ENCODE measurements around the gene ZNF536.
"Not testable (repeated sequence)": the region's sequence is repeated elsewhere in the genome, so short reads cannot be mapped to it uniquely, and the experiment has no call there.

Gene ZNF536

GRCh38 chr19:30420881-30421280 lies 48.7 kb downstream of the ZNF536 start:
- DNase-seq: no peak

DNA sequence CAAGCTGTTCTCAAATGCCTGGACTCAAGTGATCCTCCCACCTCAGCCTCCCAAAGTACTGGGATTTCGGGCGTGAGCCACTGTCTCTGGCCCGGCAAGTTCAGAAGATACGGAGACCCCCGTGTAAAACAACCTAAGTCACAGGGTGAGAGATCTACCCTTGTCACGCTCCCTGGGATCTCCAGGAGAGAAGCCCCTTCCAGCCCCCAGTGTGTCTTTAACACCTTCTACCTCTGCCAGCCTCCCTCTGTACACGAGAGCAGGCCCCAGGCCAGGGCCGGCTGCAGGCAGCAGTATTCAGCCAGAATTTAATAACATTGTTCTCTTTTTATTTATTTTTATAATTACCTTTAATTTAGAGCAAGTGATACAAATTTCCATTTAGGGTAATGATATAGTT lies 49.4 kb downstream of the ZNF536 start:
- DNase-seq: no peak

DNA sequence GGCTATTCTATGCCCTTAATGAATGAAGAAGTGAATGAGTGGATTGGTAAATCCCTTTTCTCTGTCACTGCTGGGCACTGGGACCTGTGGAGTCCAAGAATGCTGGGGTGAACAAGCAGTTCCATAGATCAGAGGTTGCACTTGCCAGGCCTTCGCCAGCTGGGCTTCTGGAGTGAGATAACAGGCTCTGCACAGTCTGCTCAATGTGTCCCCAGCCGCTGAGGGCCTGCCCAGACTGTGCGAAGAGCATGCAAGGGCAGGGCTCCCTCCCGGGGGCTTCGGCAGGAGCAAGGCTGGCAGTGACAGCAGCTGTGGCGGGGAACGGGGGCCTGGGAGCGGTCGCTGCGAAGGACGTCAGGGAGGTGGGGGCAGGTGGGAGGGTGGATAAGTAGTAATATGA lies 51.3 kb downstream of the ZNF536 start:
- no peak for DNase-seq

DNA sequence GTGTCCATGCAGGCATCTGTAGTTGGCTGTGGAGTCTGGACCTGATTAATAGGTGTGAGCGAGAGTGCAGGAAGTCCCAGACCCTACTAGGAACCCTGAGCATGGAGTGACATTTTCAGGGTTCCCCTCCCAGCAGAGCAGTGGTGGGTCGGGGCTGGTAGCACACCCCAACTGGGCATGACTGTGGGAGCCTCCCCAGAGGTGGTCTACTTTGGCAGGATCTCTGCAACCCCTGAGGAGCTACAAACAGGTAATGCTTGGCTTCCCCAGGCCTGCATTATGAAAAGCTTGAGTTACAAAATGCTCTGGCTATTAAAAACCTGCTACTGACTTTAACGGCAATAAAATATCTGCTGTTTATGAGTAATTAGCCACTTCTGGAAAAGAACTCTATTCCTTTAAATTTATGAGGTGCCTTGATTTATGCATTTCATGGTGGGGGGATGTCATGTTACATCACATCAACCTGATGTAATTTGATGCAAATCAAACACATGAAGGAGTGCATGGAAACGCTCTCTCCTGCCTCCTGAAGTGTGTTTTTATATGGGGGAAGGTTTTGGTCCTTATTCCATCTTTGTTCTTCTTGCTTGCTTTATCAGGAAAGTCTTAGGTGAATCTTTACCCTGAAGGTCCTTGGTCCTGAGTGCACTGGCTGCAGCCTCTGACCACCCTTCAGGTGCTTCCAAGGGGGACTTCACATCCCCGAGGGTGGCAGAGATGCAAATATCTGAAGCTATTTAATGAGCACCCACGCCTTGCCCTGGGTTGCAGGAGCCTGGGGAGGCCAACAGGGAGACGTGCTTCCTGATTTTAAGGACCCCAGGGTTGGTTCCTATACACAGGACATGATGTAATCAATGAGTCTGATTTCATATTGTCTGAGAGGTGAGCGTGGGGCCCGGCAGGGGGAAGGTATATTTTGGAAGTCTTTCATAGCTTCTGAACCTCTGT lies 54.0 kb downstream of the ZNF536 start:
- no peak for DNase-seq

DNA sequence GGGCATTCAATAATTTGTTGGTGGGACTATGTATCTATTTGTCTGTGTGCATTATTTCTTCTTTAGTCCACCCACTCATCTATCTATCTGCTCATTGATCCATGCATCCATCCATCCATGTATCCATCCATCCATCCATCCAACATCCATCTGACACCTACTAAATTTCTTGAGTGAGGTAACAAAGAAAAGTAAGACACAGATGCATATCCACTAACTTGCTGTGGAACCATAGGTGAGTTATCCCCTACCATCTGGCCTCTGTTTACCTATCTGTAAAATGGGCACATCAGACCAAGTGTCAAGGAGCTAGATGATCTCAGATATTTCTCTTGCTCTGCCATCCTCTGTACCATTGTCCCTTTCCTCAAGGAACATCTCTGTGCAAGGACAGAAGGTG lies 54.7 kb downstream of the ZNF536 start:
- DNase-seq: no peak

DNA sequence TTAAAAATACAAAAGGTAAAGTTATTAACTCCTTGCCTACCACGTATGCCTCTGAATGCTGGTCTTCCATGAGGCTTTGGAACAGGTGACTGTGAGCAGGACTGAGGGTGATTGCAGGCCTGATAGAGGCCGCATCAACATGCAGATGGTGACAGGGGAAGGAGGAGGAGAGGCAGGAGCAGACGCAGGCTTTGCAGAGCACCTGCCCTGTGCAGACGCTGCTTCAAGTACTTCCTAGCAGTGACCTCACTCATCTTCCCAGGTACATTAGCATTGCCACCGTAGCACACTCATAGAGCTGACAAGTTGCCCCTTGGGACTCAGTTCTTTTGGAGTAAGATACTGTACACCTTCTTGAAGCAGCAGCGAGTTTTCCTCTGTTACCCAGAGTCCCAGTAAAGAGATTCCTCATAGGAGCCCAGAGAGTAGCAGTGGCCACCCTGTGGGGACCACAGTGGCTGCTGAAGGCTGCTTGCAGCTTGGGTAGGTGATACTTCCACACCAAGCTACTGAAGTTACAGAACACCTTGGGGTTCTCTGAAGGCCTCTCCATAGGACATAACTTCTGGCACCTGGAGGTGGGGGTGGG lies 56.0 kb downstream of the ZNF536 start:
- DNase-seq: no peak

DNA sequence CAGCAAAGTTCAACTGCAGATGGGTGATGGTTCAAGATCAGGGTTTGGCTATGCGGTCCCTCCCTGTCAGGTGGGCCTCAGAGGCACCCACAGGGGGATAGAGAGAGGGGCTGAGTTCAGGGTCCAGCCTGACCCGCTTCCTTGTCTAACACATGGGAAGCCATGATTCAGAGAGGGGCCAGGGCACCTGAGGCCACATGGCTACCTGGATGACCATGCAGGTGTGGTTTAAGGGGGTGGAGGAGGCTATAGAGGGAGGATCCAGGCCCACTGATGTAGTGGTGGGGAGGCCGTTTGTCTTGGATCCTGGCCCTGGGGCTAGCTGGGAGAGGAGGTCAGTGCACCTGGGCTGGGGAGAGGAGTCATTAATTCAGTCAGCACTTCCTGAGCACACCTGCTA lies 56.7 kb downstream of the ZNF536 start:
- no peak for DNase-seq

- no peak for DNase-seq
Measured at GRCh38 chr19:30430206-30430734, 58.1 kb downstream of the ZNF536 start.

- DNase-seq: no peak
Measured at GRCh38 chr19:30431591-30431990, 59.4 kb downstream of the ZNF536 start.

DNA sequence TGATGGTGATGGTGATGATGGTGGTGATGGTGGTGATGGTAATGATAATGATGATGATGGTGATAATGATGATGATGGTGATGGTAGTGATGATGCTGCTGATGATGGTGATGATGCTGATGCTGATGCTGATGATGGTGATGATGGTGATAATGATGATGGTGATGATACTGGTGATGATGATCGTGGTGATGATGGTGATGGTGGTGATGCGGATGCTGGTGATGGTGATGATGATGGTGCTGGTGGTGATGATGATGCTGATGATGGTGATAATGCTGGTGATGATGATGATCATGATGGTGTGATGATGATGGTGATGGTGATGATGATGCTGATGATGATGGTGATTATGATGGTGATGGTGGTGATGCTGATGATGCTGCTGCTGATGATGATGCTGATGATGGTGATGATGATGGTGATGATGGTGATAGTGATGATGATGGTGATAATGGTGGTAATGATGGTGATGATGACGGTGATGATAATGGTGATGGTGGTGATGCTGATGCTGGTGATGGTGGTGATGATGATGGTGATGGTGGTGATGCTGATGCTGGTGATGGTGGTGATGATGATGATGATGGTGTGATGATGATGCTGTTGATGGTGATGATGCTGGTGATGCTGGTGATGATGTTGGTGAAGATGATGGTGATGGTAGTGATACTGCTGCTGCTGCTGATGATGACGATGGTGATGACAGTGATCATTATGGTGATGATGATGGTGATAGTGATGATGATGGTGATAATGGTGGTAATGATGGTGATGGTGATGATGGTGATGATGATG lies 62.8 kb downstream of the ZNF536 start:
- DNase-seq: no peak

GRCh38 chr19:30437869-30438268 lies 65.7 kb downstream of the ZNF536 start:
- no peak for DNase-seq

- no peak for DNase-seq
Measured at GRCh38 chr19:30439310-30439709, 67.1 kb downstream of the ZNF536 start.

DNA sequence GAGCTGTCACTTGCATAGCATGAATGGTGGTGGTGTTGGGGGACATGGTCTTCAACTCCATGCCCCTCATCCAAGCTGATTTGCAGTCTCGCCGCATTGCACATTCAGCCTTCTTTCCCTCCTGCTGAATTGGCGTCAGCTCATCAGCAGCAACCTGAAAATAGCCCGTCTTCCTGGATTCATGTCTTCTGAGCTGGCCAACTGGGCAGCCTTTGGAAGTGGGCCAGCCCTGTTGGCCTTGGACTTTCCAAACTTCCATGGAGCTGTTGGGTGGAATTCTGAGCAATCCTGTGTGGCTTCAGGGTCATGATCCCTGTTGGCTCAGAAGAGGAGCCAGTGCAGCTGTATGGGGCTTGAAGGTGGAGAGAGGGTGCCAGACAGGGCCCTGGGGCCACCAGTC lies 68.8 kb downstream of the ZNF536 start:
- DNase-seq: no peak

- no peak for DNase-seq
Measured at GRCh38 chr19:30442674-30443073, 70.5 kb downstream of the ZNF536 start.

- no peak for DNase-seq
Measured at GRCh38 chr19:30443531-30444252, 71.5 kb downstream of the ZNF536 start.

GRCh38 chr19:30444253-30444671 lies 72.1 kb downstream of the ZNF536 start:
- DNase-seq: no peak

- DNase-seq: no peak
Measured at GRCh38 chr19:30444686-30445232, 72.6 kb downstream of the ZNF536 start.

GRCh38 chr19:30445385-30445784 lies 73.2 kb downstream of the ZNF536 start:
- DNase-seq: no peak

DNA sequence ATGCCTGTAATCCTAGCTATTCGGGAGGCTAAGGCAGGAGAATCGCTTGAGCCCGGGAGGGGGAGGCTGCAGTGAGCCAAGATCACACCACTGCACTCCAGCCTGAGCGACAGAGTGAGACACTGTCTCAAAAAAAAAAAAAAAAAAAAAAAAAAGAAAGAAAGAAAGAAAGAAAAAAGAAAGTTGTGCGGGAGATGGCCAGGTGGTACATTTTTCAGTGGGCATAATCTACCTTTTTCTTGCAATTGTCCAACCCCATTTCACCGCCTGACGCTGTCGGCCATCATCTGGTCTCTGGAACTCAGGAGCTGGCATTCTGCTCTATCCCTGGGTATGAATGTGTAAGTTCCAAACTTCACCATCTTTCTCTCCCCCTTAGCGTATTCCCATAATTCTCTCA lies 73.9 kb downstream of the ZNF536 start:
- not testable (repeated sequence) for DNase-seq

DNA sequence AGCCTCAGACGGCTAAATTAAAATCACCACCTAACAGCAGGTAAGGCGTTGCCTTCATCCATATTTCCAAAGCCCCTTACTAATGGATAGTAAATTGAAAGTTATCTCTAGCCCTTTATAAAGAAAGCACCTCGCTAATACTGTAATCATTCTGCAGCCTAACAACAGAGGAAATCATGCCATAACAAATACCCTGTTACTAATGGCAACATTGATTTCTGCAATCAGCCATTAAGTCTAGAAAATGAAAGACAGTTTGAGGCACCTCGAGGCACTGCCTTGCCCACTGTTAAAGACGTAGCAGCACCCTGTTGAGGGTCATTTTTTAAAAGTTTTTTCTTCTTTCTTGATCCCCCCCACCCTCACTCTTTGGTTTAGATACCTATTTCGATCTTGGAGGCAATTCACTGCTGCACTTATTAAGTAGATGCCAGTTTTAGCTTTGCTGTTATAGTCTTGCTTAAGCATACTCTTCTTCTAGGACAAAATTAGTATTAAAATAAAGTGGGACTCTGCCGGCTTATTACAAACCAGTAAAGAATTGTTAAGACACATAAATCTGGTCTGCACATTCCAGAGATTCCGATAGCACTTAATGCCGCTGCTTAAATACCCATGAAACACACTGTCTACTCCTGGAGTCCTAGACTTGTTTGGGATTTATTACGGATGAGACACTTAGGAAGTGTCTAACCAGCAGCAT lies 74.8 kb downstream of the ZNF536 start:
- no peak for DNase-seq

GRCh38 chr19:30447553-30447870 lies 75.3 kb downstream of the ZNF536 start:
- DNase-seq: no peak

All from NCI-H2107 (cell line).